K562 (cell line): ENCODE data around the gene UBALD2. TPM values are rescaled to one million over a fixed set of nuclear protein-coding genes. Genes with fewer than 3 reads are reported as not detected.

Experiments used
- ARID2 ChIP-seq: fragments of 450-650 bp; IDR thresholded peaks from 2 replicates; pipeline ENCODE4 v1.6.1; 2017; ENCODE audit warnings: antibody characterized with exemption, mild to moderate bottlenecking
- CAMTA2 ChIP-seq: fragments of 250-450 bp; sonication (Bioruptor Pico); conservative IDR thresholded peaks from 2 replicates; pipeline ENCODE4 v1.5.1; 2022
- CREB1 ChIP-seq, 2 experiments: sonication (generic) in 1 of 2; formaldehyde crosslinking in 1 of 2; IDR thresholded peaks; 2 replicates each; pipeline versions ENCODE4 v1.6.1 to v1.8.0; 2012 to 2022; ENCODE audit warnings: inconsistent platforms in 1 of 2, mild to moderate bottlenecking in 1 of 2, missing genetic modification reagents in 1 of 2, moderate library complexity in 1 of 2
- EWSR1 ChIP-seq: fragments of 450-650 bp; IDR thresholded peaks from 2 replicates; pipeline ENCODE4 v1.6.1; 2018; ENCODE audit warnings: borderline replicate concordance, mild to moderate bottlenecking, low read depth, moderate library complexity; ENCODE audit not compliant: partially characterized antibody
- HOXB6 ChIP-seq: fragments of 250-450 bp; sonication (Bioruptor Pico); IDR thresholded peaks from 2 replicates; pipeline ENCODE4 v1.5.1; 2022; ENCODE audit warnings: mild to moderate bottlenecking, borderline replicate concordance
- MBD2 ChIP-seq: sonication (generic); IDR thresholded peaks from 2 replicates; pipeline ENCODE4 v1.6.1; 2016; ENCODE audit warnings: low read depth, borderline replicate concordance
- PTRF ChIP-seq: fragments of 450-650 bp; IDR thresholded peaks from 2 replicates; pipeline ENCODE4 v1.6.1; 2016; ENCODE audit warnings: mild to moderate bottlenecking, missing genetic modification characterization, missing compliant biosample characterization
- PURB ChIP-seq: sonication (generic); formaldehyde crosslinking; IDR thresholded peaks from 2 replicates; pipeline ENCODE4 v1.9.0; 2021; ENCODE audit warnings: low read depth, mild to moderate bottlenecking, missing genetic modification reagents
- SMARCE1 ChIP-seq: fragments of 450-650 bp; IDR thresholded peaks from 2 replicates; pipeline ENCODE4 v1.7.1; 2016; ENCODE audit warnings: mild to moderate bottlenecking
- TAF1 ChIP-seq: IDR thresholded peaks from 2 replicates; pipeline ENCODE4 v1.6.1; 2011; ENCODE audit warnings: mild to moderate bottlenecking, low read length, moderate library complexity; ENCODE audit not compliant: insufficient read depth, control insufficient read depth, severe bottlenecking; ENCODE audit errors: extremely low read depth
- XRCC4 ChIP-seq: IDR thresholded peaks from one replicate; pipeline ENCODE4 v1.6.1; 2011; ENCODE audit not compliant: insufficient read depth, insufficient read length; ENCODE audit errors: extremely low read depth
- ZNF146 ChIP-seq: IDR thresholded peaks from one replicate; pipeline ENCODE4 v1.6.1; 2018; ENCODE audit warnings: missing compliant biosample characterization; ENCODE audit not compliant: unreplicated experiment
- ZNF217 ChIP-seq: sonication (generic); formaldehyde crosslinking; IDR thresholded peaks from 2 replicates; pipeline ENCODE4 v1.8.0; 2022; ENCODE audit warnings: mild to moderate bottlenecking, missing genetic modification reagents
- ZNF766 ChIP-seq: fragments of 200-800 bp; sonication (Bioruptor generic); conservative IDR thresholded peaks from 2 replicates; pipeline ENCODE4 v1.6.1; 2016; ENCODE audit warnings: missing genetic modification characterization, missing compliant biosample characterization
- polyA plus RNA-seq, 8 experiments: library from polyadenylated mRNA; depleted of rRNA in 4 of 8; stranded (reverse) in 5 of 8; unstranded in 3 of 8; fragments of >200 nt; fragmentation: Nextera tagmentation in 2 of 8; fragmentation: Illumina TruSeq in 1 of 8; extraction: Ambion mirVana in 2 of 8; extraction: Trizol in 1 of 8; gene quantifications; 2 replicates each; pipeline versions ENCODE4 v1.2.1 to v1.2.3, GENCODE V29; 2011 to 2014; ENCODE audit warnings: inconsistent platforms in 1 of 8, missing spikeins in 1 of 8
- total RNA-seq, 7 experiments: library from RNA; depleted of rRNA in 6 of 7; stranded (reverse); fragments of >200 nt in 6 of 7; fragmentation: Illumina TruSeq in 2 of 7; extraction: Trizol in 2 of 7; gene quantifications; 2 replicates each; pipeline versions ENCODE4 v1.2.1 to v1.2.3, GENCODE V29; 2011 to 2021; ENCODE audit warnings: low replicate concordance in 1 of 7
- TF ChIP-seq, protein P1 (sequence below): sonication (generic); IDR thresholded peaks from 2 replicates; pipeline ENCODE4 v1.6.1; 2016
- TF ChIP-seq, protein P2 (sequence below): conservative IDR thresholded peaks from 2 replicates; pipeline ENCODE4 v1.6.1; 2011; ENCODE audit warnings: low read depth, mild to moderate bottlenecking, low read length; ENCODE audit not compliant: control insufficient read depth
- TF ChIP-seq, protein P3 (sequence below): sonication (generic); formaldehyde crosslinking; IDR thresholded peaks from 2 replicates; pipeline ENCODE4 v1.8.1; 2022; ENCODE audit warnings: missing genetic modification reagents
- TF ChIP-seq, protein P4 (sequence below): fragments of 450-650 bp; IDR thresholded peaks from 2 replicates; pipeline ENCODE4 v1.6.1; 2018; ENCODE audit warnings: mild to moderate bottlenecking, low read depth; ENCODE audit not compliant: partially characterized antibody

The UBALD2 gene
- total and polyA plus RNA-seq, 9 of the 15 experiments (the other 6 are each of a cell fraction or from before 2014, with no cell fraction given), result 2.3 to 94.1 (median 25.3) TPM

DNA sequence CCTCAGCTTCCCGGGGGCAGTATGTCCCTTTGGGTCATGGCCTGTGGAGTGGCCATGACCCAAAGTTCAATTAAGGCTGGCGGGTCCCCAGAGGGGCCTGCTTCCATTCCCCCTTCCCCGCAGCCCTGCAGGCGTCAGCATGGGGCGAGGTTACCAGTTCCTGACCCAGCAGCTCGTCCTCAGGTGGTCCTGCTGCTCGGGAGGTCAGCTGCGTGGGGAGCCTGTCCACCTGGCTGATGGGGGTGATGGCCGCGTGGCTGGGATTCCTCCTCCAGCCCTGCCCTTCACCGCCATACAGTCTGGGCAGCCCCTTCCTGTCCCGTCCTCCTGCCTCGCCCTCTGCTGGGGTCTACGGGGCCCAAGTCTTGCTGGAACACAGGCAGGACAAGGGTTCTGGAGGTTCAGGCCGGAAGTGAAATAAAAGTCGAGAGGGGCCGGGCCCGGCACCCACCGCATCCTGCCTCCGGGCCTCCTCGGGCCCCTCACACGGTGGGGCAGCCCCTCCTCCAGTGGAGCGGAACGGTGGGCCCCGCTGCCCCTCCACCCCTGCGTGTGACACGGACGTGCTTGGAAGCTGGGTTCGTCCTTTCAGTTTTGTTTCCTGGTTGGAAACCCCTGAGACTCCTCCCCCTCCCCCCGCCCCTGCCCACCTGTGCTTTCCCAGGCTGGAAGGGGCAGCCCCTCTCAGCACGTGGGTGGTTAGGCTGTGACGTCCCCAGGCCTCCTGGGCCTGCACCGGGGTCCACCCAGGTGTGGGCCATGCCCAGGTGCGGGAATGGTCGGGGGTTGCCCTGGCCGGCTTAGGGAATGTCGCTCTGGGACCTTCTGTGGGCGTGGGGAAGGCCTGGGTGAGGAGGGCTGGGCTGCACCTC lies 6.8 kb downstream of the UBALD2 start (continued):
- TF ChIP-seq ZNF766 (CRISPR knock-in tag) (no peak), TAF1 (no peak), HOXB6 (CRISPR knock-in tag) (no peak), CAMTA2 (no peak), ARID2 (no peak), ZNF146 (CRISPR knock-in tag) (no peak), PURB (CRISPR knock-in tag) (no peak), PTRF (tag) (no peak), EWSR1 (no peak), MBD2 (no peak), CREB1 (IDR thresholded peaks at IDR 0.05) (0 out of 2 replicates have a peak, but pooled peaks have one; percentile 24), CREB1 (CRISPR knock-in tag; IDR thresholded peaks at IDR 0.05) (no peak), SMARCE1 (no peak), ZNF217 (CRISPR knock-in tag) (no peak), XRCC4 (no peak)
- TF ChIP-seq, protein P1, sequence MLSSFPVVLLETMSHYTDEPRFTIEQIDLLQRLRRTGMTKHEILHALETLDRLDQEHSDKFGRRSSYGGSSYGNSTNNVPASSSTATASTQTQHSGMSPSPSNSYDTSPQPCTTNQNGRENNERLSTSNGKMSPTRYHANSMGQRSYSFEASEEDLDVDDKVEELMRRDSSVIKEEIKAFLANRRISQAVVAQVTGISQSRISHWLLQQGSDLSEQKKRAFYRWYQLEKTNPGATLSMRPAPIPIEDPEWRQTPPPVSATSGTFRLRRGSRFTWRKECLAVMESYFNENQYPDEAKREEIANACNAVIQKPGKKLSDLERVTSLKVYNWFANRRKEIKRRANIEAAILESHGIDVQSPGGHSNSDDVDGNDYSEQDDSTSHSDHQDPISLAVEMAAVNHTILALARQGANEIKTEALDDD, result no peak
- TF ChIP-seq, protein P2, sequence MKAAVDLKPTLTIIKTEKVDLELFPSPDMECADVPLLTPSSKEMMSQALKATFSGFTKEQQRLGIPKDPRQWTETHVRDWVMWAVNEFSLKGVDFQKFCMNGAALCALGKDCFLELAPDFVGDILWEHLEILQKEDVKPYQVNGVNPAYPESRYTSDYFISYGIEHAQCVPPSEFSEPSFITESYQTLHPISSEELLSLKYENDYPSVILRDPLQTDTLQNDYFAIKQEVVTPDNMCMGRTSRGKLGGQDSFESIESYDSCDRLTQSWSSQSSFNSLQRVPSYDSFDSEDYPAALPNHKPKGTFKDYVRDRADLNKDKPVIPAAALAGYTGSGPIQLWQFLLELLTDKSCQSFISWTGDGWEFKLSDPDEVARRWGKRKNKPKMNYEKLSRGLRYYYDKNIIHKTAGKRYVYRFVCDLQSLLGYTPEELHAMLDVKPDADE, result no peak
- TF ChIP-seq, protein P3, sequence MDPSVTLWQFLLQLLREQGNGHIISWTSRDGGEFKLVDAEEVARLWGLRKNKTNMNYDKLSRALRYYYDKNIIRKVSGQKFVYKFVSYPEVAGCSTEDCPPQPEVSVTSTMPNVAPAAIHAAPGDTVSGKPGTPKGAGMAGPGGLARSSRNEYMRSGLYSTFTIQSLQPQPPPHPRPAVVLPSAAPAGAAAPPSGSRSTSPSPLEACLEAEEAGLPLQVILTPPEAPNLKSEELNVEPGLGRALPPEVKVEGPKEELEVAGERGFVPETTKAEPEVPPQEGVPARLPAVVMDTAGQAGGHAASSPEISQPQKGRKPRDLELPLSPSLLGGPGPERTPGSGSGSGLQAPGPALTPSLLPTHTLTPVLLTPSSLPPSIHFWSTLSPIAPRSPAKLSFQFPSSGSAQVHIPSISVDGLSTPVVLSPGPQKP (CRISPR knock-in tag), result no peak
- TF ChIP-seq, protein P4, sequence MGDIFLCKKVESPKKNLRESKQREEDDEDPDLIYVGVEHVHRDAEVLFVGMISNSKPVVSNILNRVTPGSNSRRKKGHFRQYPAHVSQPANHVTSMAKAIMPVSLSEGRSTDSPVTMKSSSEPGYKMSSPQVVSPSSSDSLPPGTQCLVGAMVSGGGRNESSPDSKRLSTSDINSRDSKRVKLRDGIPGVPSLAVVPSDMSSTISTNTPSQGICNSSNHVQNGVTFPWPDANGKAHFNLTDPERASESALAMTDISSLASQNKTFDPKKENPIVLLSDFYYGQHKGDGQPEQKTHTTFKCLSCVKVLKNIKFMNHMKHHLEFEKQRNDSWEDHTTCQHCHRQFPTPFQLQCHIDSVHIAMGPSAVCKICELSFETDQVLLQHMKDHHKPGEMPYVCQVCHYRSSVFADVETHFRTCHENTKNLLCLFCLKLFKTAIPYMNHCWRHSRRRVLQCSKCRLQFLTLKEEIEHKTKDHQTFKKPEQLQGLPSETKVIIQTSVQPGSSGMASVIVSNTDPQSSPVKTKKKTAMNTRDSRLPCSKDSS, result no peak
